Activated CD4-positive, alpha-beta T cell treated with anti-CD3 and anti-CD28 coated beads, Interleukin-2, Interleukin-4, amounts not matched to agents 100 ng/mL and 50 ng/mL, durations not matched to agents 16 hours and 8 hours (primary cell): ENCODE data around the gene POLG.

Source experiments
- DNase-seq: peaks from one replicate; pipeline ENCODE4 v3.0.0-alpha.2; 2020; ENCODE audit warnings: low spot score

The POLG gene

GRCh38 chr15:89370120-89370977 is 35.7 kb upstream of the POLG start:
- DNase-seq, result no peak

GRCh38 chr15:89369341-89369947 is 34.8 kb upstream of the POLG start:
- DNase-seq, result no peak

- no peak for DNase-seq
Observed at GRCh38 chr15:89368566-89369223, 34.1 kb upstream of the POLG start.

- DNase-seq, result peak; percentile 15
Observed at GRCh38 chr15:89367485-89368451, 33.1 kb upstream of the POLG start.

- DNase-seq, result no peak
Observed at GRCh38 chr15:89366656-89367393, 32.2 kb upstream of the POLG start.

GRCh38 chr15:89365462-89366065 is 30.9 kb upstream of the POLG start:
- DNase-seq, result no peak

- no peak for DNase-seq
Observed at GRCh38 chr15:89364741-89365450, 30.3 kb upstream of the POLG start.

GRCh38 chr15:89364341-89364740 is 29.7 kb upstream of the POLG start:
- no peak for DNase-seq

GRCh38 chr15:89363770-89364169 is 29.1 kb upstream of the POLG start:
- DNase-seq, result no peak

- no peak for DNase-seq
Observed at GRCh38 chr15:89363133-89363532, 28.5 kb upstream of the POLG start.

- DNase-seq, result no peak
Observed at GRCh38 chr15:89362203-89363101, 27.8 kb upstream of the POLG start.

GRCh38 chr15:89361451-89362202 is 27.0 kb upstream of the POLG start:
- peak; percentile 37 for DNase-seq

- DNase-seq, result no peak
Observed at GRCh38 chr15:89360294-89360971, 25.8 kb upstream of the POLG start.

- DNase-seq, result no peak
Observed at GRCh38 chr15:89359471-89360293, 25.1 kb upstream of the POLG start.

- DNase-seq, result peak; percentile 86
Observed at GRCh38 chr15:89358755-89359439, 24.3 kb upstream of the POLG start.

- no peak for DNase-seq
Observed at GRCh38 chr15:89358435-89358754, 23.8 kb upstream of the POLG start.
